Astrocyte of the cerebellum (primary cell): Measurements from ENCODE around the gene CCR2.
"Not testable (repeated sequence)": the region's sequence is repeated elsewhere in the genome, so short reads cannot be mapped to it uniquely, and the experiment has no call there.

Experiments used
- DNase-seq: peaks from one replicate; pipeline ENCODE4 v3.0.0-alpha.2; 2011; ENCODE audit warnings: low read depth
- H3K4me3 ChIP-seq: 2 replicates; pipeline ENCODE4 v1.5.1; 2011; ENCODE audit warnings: mild to moderate bottlenecking, low read depth, low read length, moderate library complexity
- CTCF ChIP-seq: IDR thresholded peaks from 2 replicates; pipeline ENCODE4 v1.5.1; 2012; ENCODE audit warnings: low read length, low read depth, moderate library complexity, mild to moderate bottlenecking; ENCODE audit errors: missing control alignments
- in situ Hi-C: cut with HindIII; loops from 2 replicates; pipeline ENCODE4 v1.10.0; 2017; ENCODE audit warnings: low sequenced_read_pairs

CCR2 gene

GRCh38 chr3:46383211-46383950 lies 29.5 kb downstream of the CCR2 start:
- no peak for DNase-seq
- in situ Hi-C loops: no loop called here
- H3K4me3 ChIP-seq: no peak overlapping the region
- no peak for TF ChIP-seq CTCF

- DNase-seq: no peak
- TF ChIP-seq CTCF: no peak
- in situ Hi-C loops: no loop called here
- H3K4me3 ChIP-seq: no peak overlapping the region
Observed at GRCh38 chr3:46383951-46384330, 30.0 kb downstream of the CCR2 start.

- in situ Hi-C loops: no loop called here
- DNase-seq: no peak
- no peak for TF ChIP-seq CTCF
- no peak overlapping the region for H3K4me3 ChIP-seq
Observed at GRCh38 chr3:46386205-46386604, 32.3 kb downstream of the CCR2 start.

- H3K4me3 ChIP-seq, DNase-seq, in situ Hi-C loops: not testable (repeated sequence)
Observed at GRCh38 chr3:46388847-46389246, 34.9 kb downstream of the CCR2 start.

GRCh38 chr3:46389306-46389705 lies 35.4 kb downstream of the CCR2 start:
- in situ Hi-C loops: no loop called here
- no peak for DNase-seq
- no peak overlapping the region for H3K4me3 ChIP-seq
- no peak for TF ChIP-seq CTCF

GRCh38 chr3:46391526-46391925 lies 37.6 kb downstream of the CCR2 start:
- in situ Hi-C loops, H3K4me3 ChIP-seq, DNase-seq: not testable (repeated sequence)

- H3K4me3 ChIP-seq: no peak overlapping the region
- no peak for DNase-seq
- TF ChIP-seq CTCF: no peak
- in situ Hi-C loops: no loop called here
Observed at GRCh38 chr3:46393011-46393410, 39.1 kb downstream of the CCR2 start.
